GM12892 (cell line): Measurements from ENCODE around the gene DKK3.

ENCODE experiments used
- DNase-seq: peaks from one replicate; pipeline ENCODE4 v3.0.0; 2011; ENCODE audit not compliant: insufficient read length
- FAIRE-seq: peaks from 2 replicates; lab custom pipeline; 2011; peaks lifted over from hg19 to GRCh38; lab: Jason Lieb, UNC
- POLR2A ChIP-seq: IDR thresholded peaks from 2 replicates; pipeline ENCODE4 v1.6.1; 2011; ENCODE audit warnings: low read depth, low read length, control low read depth
- POLR2AphosphoS5 ChIP-seq: IDR thresholded peaks from 2 replicates; pipeline ENCODE4 v1.6.1; 2011; ENCODE audit warnings: low read depth, low read length, control low read depth
- TAF1 ChIP-seq: IDR thresholded peaks from 2 replicates; pipeline ENCODE4 v1.6.1; 2011; ENCODE audit warnings: low read depth, mild to moderate bottlenecking, control low read depth, low read length, borderline replicate concordance

DKK3 gene

GRCh38 chr11:12009617-12010321 lies 1.3 kb upstream of the DKK3 start:
- no peak for DNase-seq
- TF ChIP-seq TAF1 (no peak), POLR2A (no peak), POLR2AphosphoS5 (no peak)
- FAIRE-seq = no peak

GRCh38 chr11:12008790-12009616 lies 577 bp upstream of the DKK3 start:
- FAIRE-seq (no peak), DNase-seq (no peak)
- no peak for TF ChIP-seq TAF1
- TF ChIP-seq POLR2AphosphoS5 = no peak
- TF ChIP-seq POLR2A = no peak

- FAIRE-seq = no peak
- no peak for DNase-seq
- TF ChIP-seq TAF1 = no peak
- no peak for TF ChIP-seq POLR2A
- TF ChIP-seq POLR2AphosphoS5 = no peak
Observed at GRCh38 chr11:12007230-12007593, 1.2 kb downstream of the DKK3 start.

GRCh38 chr11:12006552-12007229 lies 1.7 kb downstream of the DKK3 start:
- no peak for TF ChIP-seq POLR2AphosphoS5
- TF ChIP-seq TAF1 = no peak
- no peak for TF ChIP-seq POLR2A
- DNase-seq (no peak), FAIRE-seq (no peak)

GRCh38 chr11:12005476-12005875 lies 3.0 kb downstream of the DKK3 start:
- FAIRE-seq (no peak), DNase-seq (no peak)
- no peak for TF ChIP-seq TAF1
- no peak for TF ChIP-seq POLR2AphosphoS5
- no peak for TF ChIP-seq POLR2A

GRCh38 chr11:12005061-12005460 lies 3.4 kb downstream of the DKK3 start:
- FAIRE-seq (no peak), DNase-seq (no peak)
- TF ChIP-seq TAF1 (no peak), POLR2AphosphoS5 (no peak), POLR2A (no peak)

GRCh38 chr11:12003815-12004214 lies 4.6 kb downstream of the DKK3 start:
- FAIRE-seq = no peak
- TF ChIP-seq POLR2AphosphoS5 (no peak), POLR2A (no peak), TAF1 (no peak)
- DNase-seq = no peak

GRCh38 chr11:12003336-12003735 lies 5.1 kb downstream of the DKK3 start:
- TF ChIP-seq POLR2AphosphoS5 = no peak
- TF ChIP-seq POLR2A = no peak
- no peak for TF ChIP-seq TAF1
- FAIRE-seq (no peak), DNase-seq (no peak)

- no peak for TF ChIP-seq POLR2A
- TF ChIP-seq TAF1 = no peak
- no peak for TF ChIP-seq POLR2AphosphoS5
- FAIRE-seq (no peak), DNase-seq (no peak)
Observed at GRCh38 chr11:12001186-12001585, 7.2 kb downstream of the DKK3 start.

GRCh38 chr11:11998091-11998781 lies 10.2 kb downstream of the DKK3 start:
- TF ChIP-seq TAF1 = no peak
- FAIRE-seq (peak; percentile 77), DNase-seq (no peak)

GRCh38 chr11:11997049-11997322 lies 11.4 kb downstream of the DKK3 start:
- FAIRE-seq (no peak), DNase-seq (no peak)
- TF ChIP-seq TAF1 = no peak
- no peak for TF ChIP-seq POLR2AphosphoS5
- TF ChIP-seq POLR2A = no peak
